ENCODE results near the gene ABTB2. TPM values are rescaled to one million over a fixed set of nuclear protein-coding genes. Genes with fewer than 3 reads are reported as not detected.

Gene ABTB2
- total and polyA plus RNA-seq, 10 of the 15 experiments (the other 5 are each of a cell fraction or from before 2014, with no cell fraction given), result 0.13 to 2.1 (median 0.72) TPM

GRCh38 chr11:34330653-34331052 lies 27.2 kb downstream of the ABTB2 start:
- Histone ChIP-seq H3K79me2 (ENCODE audit: control insufficient read depth, insufficient read depth, low read length) (no peaks in the 10 kb centered on the region), H3K27me3 (replicated peaks in 1 of 2; ENCODE audit: control insufficient read depth in 2 of 2, insufficient read depth in 2 of 2, low read length in 1 of 2) (no peaks in the 10 kb centered on the region), H3K9ac (ENCODE audit: control insufficient read depth, insufficient read depth, low read length) (no peak overlapping the region), H3K27ac (ENCODE audit: control insufficient read depth, insufficient read depth) (no peak overlapping the region), H4K20me1 (ENCODE audit: control insufficient read depth, insufficient read depth) (no peaks in the 10 kb centered on the region), H3K36me3 (ENCODE audit: control insufficient read depth in 2 of 2, insufficient read depth in 2 of 2, low read length in 1 of 2) (no peaks in the 10 kb centered on the region), H3K9me3 (replicated peaks; ENCODE audit: control insufficient read depth, insufficient read depth, low read length) (no peaks in the 10 kb centered on the region), H2AFZ (ENCODE audit: control insufficient read depth, low read depth, low read length) (no peak overlapping the region), H3K4me2 (ENCODE audit: control insufficient read depth, insufficient read depth) (no peak overlapping the region), H3K4me3 (no peak overlapping the region), H3K4me1 (ENCODE audit: control insufficient read depth, insufficient read depth, low read length) (peaks cover 5% of the 10 kb centered on the region)
- intact Hi-C loops (cut with micrococcal nuclease; ENCODE audit: unreplicated experiment) (no loop called here), in situ Hi-C loops (cut with MboI) (no loop called here)
- FAIRE-seq (no peak), ATAC-seq (no peak), DNase-seq (ENCODE audit: low read depth, low spot score) (no peak)
- TF ChIP-seq, protein P1, sequence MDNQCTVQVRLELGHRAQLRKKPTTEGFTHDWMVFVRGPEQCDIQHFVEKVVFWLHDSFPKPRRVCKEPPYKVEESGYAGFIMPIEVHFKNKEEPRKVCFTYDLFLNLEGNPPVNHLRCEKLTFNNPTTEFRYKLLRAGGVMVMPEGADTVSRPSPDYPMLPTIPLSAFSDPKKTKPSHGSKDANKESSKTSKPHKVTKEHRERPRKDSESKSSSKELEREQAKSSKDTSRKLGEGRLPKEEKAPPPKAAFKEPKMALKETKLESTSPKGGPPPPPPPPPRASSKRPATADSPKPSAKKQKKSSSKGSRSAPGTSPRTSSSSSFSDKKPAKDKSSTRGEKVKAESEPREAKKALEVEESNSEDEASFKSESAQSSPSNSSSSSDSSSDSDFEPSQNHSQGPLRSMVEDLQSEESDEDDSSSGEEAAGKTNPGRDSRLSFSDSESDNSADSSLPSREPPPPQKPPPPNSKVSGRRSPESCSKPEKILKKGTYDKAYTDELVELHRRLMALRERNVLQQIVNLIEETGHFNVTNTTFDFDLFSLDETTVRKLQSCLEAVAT (IDR thresholded peaks at IDR 0.05), result no peak
- TF ChIP-seq, protein P2, sequence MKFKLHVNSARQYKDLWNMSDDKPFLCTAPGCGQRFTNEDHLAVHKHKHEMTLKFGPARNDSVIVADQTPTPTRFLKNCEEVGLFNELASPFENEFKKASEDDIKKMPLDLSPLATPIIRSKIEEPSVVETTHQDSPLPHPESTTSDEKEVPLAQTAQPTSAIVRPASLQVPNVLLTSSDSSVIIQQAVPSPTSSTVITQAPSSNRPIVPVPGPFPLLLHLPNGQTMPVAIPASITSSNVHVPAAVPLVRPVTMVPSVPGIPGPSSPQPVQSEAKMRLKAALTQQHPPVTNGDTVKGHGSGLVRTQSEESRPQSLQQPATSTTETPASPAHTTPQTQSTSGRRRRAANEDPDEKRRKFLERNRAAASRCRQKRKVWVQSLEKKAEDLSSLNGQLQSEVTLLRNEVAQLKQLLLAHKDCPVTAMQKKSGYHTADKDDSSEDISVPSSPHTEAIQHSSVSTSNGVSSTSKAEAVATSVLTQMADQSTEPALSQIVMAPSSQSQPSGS (IDR thresholded peaks at IDR 0.05; ENCODE audit: low read length), result no peak
- TF ChIP-seq EGR1 (IDR thresholded peaks at IDR 0.05; ENCODE audit: borderline replicate concordance in 1 of 2, low read depth in 2 of 2, low read length in 2 of 2) (no peak), GATAD2B (conservative IDR thresholded peaks at IDR 0.05; ENCODE audit: low read depth) (no peak), ELK1 (IDR thresholded peaks at IDR 0.05; ENCODE audit: low read depth, low read length) (no peak), RAD51 (IDR thresholded peaks at IDR 0.05) (no peak), E2F4 (IDR thresholded peaks at IDR 0.05; ENCODE audit: low read depth, low read length) (no peak), GABPA (IDR thresholded peaks at IDR 0.05; ENCODE audit: low read depth) (no peak), KLF5 (IDR thresholded peaks at IDR 0.05; ENCODE audit: partially characterized antibody) (no peak), EP300 (IDR thresholded peaks at IDR 0.05; ENCODE audit: borderline replicate concordance in 1 of 2, control insufficient read depth in 1 of 2, low read depth in 2 of 2, low read length in 2 of 2) (no peak), NRF1 (conservative IDR thresholded peaks at IDR 0.05; ENCODE audit: low read depth, low read length) (no peak), CBX5 (IDR thresholded peaks at IDR 0.05; ENCODE audit: low read depth) (no peak), ESRRA (IDR thresholded peaks at IDR 0.05; ENCODE audit: low read length) (no peak), JUND (IDR thresholded peaks at IDR 0.05; ENCODE audit: low read depth, low read length) (no peak), ZBTB40 (IDR thresholded peaks at IDR 0.05; ENCODE audit: borderline replicate concordance) (no peak)
- SMC1A ChIA-PET (ENCODE audit: uncharacterized antibody, unreplicated experiment), result interaction anchor here (0.7 to 1.2 kb wide), 4 partner anchors 12 to 152 kb away, joined by 3 read pairs; no protein-coding TSS in a partner anchor
- POLR2A ChIA-PET, result no interaction called here
- no TSS peak for BruUV-seq (replicated peaks)
- CTCF ChIA-PET, result no interaction called here
- RAD21 ChIA-PET (ENCODE audit: unreplicated experiment), result no interaction called here
